LoVo (cell line): ENCODE data around the gene BCAP31.
"Not testable (repeated sequence)": the region's sequence is repeated elsewhere in the genome, so short reads cannot be mapped to it uniquely, and the experiment has no call there.

ENCODE experiments used
- DNase-seq: peaks from one replicate; pipeline ENCODE4 v3.0.0-alpha.2; 2016; ENCODE audit warnings: low spot score

Gene BCAP31

GRCh38 chrX:153693216-153694086 is 30.7 kb downstream of the BCAP31 start:
- DNase-seq = no peak

GRCh38 chrX:153692611-153693156 is 31.5 kb downstream of the BCAP31 start:
- no peak for DNase-seq

GRCh38 chrX:153692003-153692402 is 32.2 kb downstream of the BCAP31 start:
- no peak for DNase-seq

- DNase-seq = not testable (repeated sequence)
Measured at GRCh38 chrX:153691032-153691827, 33.0 kb downstream of the BCAP31 start.

GRCh38 chrX:153690466-153690865 is 33.7 kb downstream of the BCAP31 start:
- DNase-seq = no peak

GRCh38 chrX:153689654-153690465 is 34.3 kb downstream of the BCAP31 start:
- peak; percentile 1 for DNase-seq

GRCh38 chrX:153688911-153689590 is 35.1 kb downstream of the BCAP31 start:
- DNase-seq = peak; percentile 16

GRCh38 chrX:153688506-153688905 is 35.7 kb downstream of the BCAP31 start:
- DNase-seq = no peak

GRCh38 chrX:153688071-153688470 is 36.1 kb downstream of the BCAP31 start:
- DNase-seq = no peak

- peak; percentile 64 for DNase-seq
Measured at GRCh38 chrX:153687121-153688039, 36.8 kb downstream of the BCAP31 start, which contains the start of gene SLC6A8. TSS of gene SLC6A8 (plus strand) at chrX:153687926. CDS start at chrX:153688575, 649 bp downstream.

- no peak for DNase-seq
Measured at GRCh38 chrX:153686711-153687110, 37.5 kb downstream of the BCAP31 start.

GRCh38 chrX:153685751-153686696 is 38.2 kb downstream of the BCAP31 start:
- no peak for DNase-seq

- DNase-seq = no peak
Measured at GRCh38 chrX:153685156-153685536, 39.0 kb downstream of the BCAP31 start.

- no peak for DNase-seq
Measured at GRCh38 chrX:153684467-153685155, 39.6 kb downstream of the BCAP31 start.

GRCh38 chrX:153683486-153683885 is 40.7 kb downstream of the BCAP31 start:
- DNase-seq = not testable (repeated sequence)

GRCh38 chrX:153681175-153681574 is 43.0 kb downstream of the BCAP31 start:
- DNase-seq = no peak

- no peak for DNase-seq
Measured at GRCh38 chrX:153674219-153674851, 49.9 kb downstream of the BCAP31 start.
